CD4-positive, alpha-beta T cell (primary cell): Measurements from ENCODE around the gene TTLL9. TPM values are rescaled to one million over a fixed set of nuclear protein-coding genes. Genes with fewer than 3 reads are reported as not detected.
A peak's percentile ranks its signal among the peaks of the same experiment; 100 is the strongest.

ENCODE experiments used
- ATAC-seq: fragments of 200-7000 bp; cut with Tn5 transposase; one replicate; pipeline ENCODE4 v1.10.0; 2022; ENCODE audit warnings: mild to moderate bottlenecking; ENCODE audit not compliant: poor library complexity
- CTCF ChIA-PET: fragments of 350-600 bp; sonication (Branson Sonifier 250); formaldehyde crosslinking; loops from one replicate; lab custom pipeline; 2021; ENCODE audit warnings: antibody characterized with exemption, inconsistent platforms; lab: Charles Lee
- POLR2A ChIA-PET: fragments of 350-600 bp; sonication (Branson Sonifier 250); formaldehyde crosslinking; loops from one replicate; lab custom pipeline; 2021; ENCODE audit warnings: antibody characterized with exemption, inconsistent platforms; lab: Charles Lee
- DNase-seq, 14 experiments: peaks; one replicate each; pipeline ENCODE4 v3.0.0-alpha.2; 2013 to 2020; ENCODE audit warnings: mixed read lengths in 2 of 14
- H3K27ac ChIP-seq, 2 donors: one replicate each; pipeline versions ENCODE4 v1.5.1 to v1.7.0; 2013; ENCODE audit warnings: low read length in 2 of 2, low read depth in 1 of 2, mild to moderate bottlenecking in 1 of 2
- H3K27me3 ChIP-seq, 2 experiments: 1 replicate in 1 of 2; 2 replicates in 1 of 2; pipeline versions ENCODE4 v1.6.1 to v1.7.0; 2013; ENCODE audit warnings: low read length in 2 of 2, control low read depth in 1 of 2, mild to moderate bottlenecking in 1 of 2, moderate library complexity in 1 of 2; ENCODE audit not compliant: insufficient read depth in 2 of 2, control insufficient read depth in 1 of 2
- H3K36me3 ChIP-seq: one replicate; pipeline ENCODE4 v1.6.1; 2013; ENCODE audit warnings: low read length, control low read depth; ENCODE audit not compliant: insufficient read depth
- H3K4me1 ChIP-seq: one replicate; pipeline ENCODE4 v1.6.1; 2013; ENCODE audit warnings: low read length, control low read depth; ENCODE audit not compliant: insufficient read depth
- H3K4me3 ChIP-seq: one replicate; pipeline ENCODE4 v1.5.1; 2013; ENCODE audit warnings: mild to moderate bottlenecking, low read length, moderate library complexity
- H3K9me3 ChIP-seq, 2 experiments: 1 replicate in 1 of 2; 2 replicates in 1 of 2; pipeline versions ENCODE4 v1.6.1 to v1.7.0; 2013; ENCODE audit warnings: low read length in 2 of 2, mild to moderate bottlenecking in 2 of 2, control low read depth in 1 of 2, moderate library complexity in 1 of 2; ENCODE audit not compliant: control insufficient read depth in 1 of 2, insufficient read depth in 1 of 2
- H3K27ac Mint-ChIP-seq: one replicate; pipeline ENCODE4 v1.8.0; 2020; ENCODE audit warnings: mixed read lengths
- H3K27me3 Mint-ChIP-seq: one replicate; pipeline ENCODE4 v1.8.0; 2021; ENCODE audit warnings: mixed read lengths
- H3K36me3 Mint-ChIP-seq: one replicate; pipeline ENCODE4 v1.8.0; 2021; ENCODE audit warnings: low read depth, mixed read lengths
- H3K4me1 Mint-ChIP-seq: one replicate; pipeline ENCODE4 v1.8.0; 2021; ENCODE audit warnings: low read depth, mixed read lengths
- H3K4me3 Mint-ChIP-seq: one replicate; pipeline ENCODE4 v1.8.0; 2020; ENCODE audit warnings: mild to moderate bottlenecking, mixed read lengths
- H3K9me3 Mint-ChIP-seq: one replicate; pipeline ENCODE4 v1.8.0; 2020; ENCODE audit warnings: mixed read lengths
- intact Hi-C, 2 experiments: fragments of 100-400 bp; cut with DNase I in 1 of 2; cut with micrococcal nuclease in 1 of 2; formaldehyde crosslinking; loops; one replicate each; pipeline versions ENCODE4 v1.15.1 to v1.9.0; 2023 to 2025; cut with DNase I, micrococcal nuclease
- total RNA-seq, 174 experiments: library from RNA in 2 of 174; stranded (reverse) in 2 of 174; gene quantifications; one replicate each; pipeline ENCODE4 v1.2.3 and lab custom pipeline; 2021 to 2026
- TF ChIP-seq, protein P1 (sequence below): fragments of 200-600 bp; IDR thresholded peaks from one replicate; pipeline ENCODE4 v1.8.0; 2022; ENCODE audit warnings: antibody characterized with exemption, mild to moderate bottlenecking

Gene TTLL9
- total RNA-seq, 2 experiments from 2014 or later = not detected

GRCh38 chr20:31856516-31856915 is 13.9 kb upstream of the TTLL9 start:
- no peaks in the 10 kb centered on the region for H3K36me3 ChIP-seq
- DNase-seq (no peak), ATAC-seq (no peak)
- TF ChIP-seq, protein P1, sequence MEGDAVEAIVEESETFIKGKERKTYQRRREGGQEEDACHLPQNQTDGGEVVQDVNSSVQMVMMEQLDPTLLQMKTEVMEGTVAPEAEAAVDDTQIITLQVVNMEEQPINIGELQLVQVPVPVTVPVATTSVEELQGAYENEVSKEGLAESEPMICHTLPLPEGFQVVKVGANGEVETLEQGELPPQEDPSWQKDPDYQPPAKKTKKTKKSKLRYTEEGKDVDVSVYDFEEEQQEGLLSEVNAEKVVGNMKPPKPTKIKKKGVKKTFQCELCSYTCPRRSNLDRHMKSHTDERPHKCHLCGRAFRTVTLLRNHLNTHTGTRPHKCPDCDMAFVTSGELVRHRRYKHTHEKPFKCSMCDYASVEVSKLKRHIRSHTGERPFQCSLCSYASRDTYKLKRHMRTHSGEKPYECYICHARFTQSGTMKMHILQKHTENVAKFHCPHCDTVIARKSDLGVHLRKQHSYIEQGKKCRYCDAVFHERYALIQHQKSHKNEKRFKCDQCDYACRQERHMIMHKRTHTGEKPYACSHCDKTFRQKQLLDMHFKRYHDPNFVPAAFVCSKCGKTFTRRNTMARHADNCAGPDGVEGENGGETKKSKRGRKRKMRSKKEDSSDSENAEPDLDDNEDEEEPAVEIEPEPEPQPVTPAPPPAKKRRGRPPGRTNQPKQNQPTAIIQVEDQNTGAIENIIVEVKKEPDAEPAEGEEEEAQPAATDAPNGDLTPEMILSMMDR = no peak
- H3K9me3 Mint-ChIP-seq = no peaks in the 10 kb centered on the region
- peaks cover 7% of the 10 kb centered on the region for H3K4me1 Mint-ChIP-seq
- peaks cover 47 to 51% of the 10 kb centered on the region in 2 experiments for H3K27me3 ChIP-seq
- H3K36me3 Mint-ChIP-seq = no peaks in the 10 kb centered on the region
- intact Hi-C loops = loop anchor here in 1 of 2 experiments (10.0 kb wide), 1 partner anchor 238 kb away; no protein-coding TSS in a partner anchor
- peaks cover 29% of the 10 kb centered on the region for H3K4me1 ChIP-seq
- no peak overlapping the region for H3K4me3 ChIP-seq
- H3K27ac ChIP-seq = no peak overlapping the region
- no peak overlapping the region for H3K4me3 Mint-ChIP-seq
- peaks cover 6% of the 10 kb centered on the region for H3K27me3 Mint-ChIP-seq
- ChIA-PET POLR2A (no interaction called here), CTCF (no interaction called here)
- H3K9me3 ChIP-seq = peaks cover 0 to 13% of the 10 kb centered on the region in 2 experiments
- no peak overlapping the region for H3K27ac Mint-ChIP-seq

DNA sequence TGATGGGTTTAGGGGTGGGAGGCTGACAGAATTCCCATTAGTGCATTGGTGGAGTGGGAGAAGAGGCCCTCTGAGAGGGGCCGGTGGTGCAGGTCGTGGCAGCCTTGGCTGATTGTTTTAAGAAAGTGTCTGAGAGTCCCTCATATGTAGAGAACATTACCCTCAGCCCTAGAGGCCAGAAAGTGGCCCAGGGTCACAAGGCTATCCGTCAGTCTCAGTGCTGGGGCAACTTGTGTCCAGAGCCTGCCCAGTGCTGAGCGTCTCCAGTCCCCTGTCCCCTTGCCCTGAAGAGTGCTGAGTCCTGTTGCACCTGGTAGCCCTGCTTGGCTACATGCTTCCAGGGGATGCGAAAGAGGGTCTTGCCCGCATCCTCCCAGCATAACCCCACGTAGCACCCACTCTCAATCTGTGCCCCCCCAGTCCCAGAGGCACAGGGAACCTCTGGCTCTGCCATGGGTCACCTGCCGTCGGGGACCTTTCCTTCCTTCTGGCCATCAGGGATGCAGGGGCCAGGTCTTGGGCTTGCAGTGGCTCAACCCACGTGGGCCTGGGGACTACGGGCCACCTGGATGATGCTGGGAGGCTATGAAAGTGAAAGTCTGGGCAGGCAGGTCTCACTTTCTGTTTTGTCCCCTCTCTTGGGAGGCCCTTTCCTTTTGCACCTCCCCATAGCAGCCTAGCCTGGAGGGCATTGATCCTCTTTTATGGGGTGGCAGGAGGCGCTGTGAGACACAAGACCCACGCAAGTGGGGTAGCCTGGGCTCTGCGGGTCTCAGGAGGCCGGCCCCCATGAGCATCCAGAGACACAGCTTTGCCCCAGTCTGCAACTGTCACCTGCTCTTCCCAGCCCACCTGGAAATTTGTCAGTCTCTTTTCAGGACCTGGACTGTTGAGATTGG is 12.3 kb upstream of the TTLL9 start:
- POLR2A ChIA-PET = no interaction called here
- intact Hi-C loops = loop anchor here in 1 of 2 experiments (10.0 kb wide), 1 partner anchor 237 kb away; no protein-coding TSS in a partner anchor
- Mint-ChIP-seq H3K27me3 (peaks cover 7% of the 10 kb centered on the region), H3K4me1 (peaks cover 13% of the 10 kb centered on the region), H3K27ac (no peak overlapping the region), H3K4me3 (peak overlapping the region; percentile 32), H3K36me3 (no peaks in the 10 kb centered on the region), H3K9me3 (no peaks in the 10 kb centered on the region)
- H3K4me3 ChIP-seq = no peak overlapping the region
- DNase-seq (no peak), ATAC-seq (no peak)
- H3K4me1 ChIP-seq = peaks cover 22% of the 10 kb centered on the region
- H3K9me3 ChIP-seq = peaks cover 0 to 13% of the 10 kb centered on the region in 2 experiments
- H3K27ac ChIP-seq = no peak overlapping the region
- TF ChIP-seq, protein P1 = no peak
- CTCF ChIA-PET = no interaction called here
- H3K36me3 ChIP-seq = no peaks in the 10 kb centered on the region
- H3K27me3 ChIP-seq = peaks cover 48 to 51% of the 10 kb centered on the region in 2 experiments

GRCh38 chr20:31858760-31859083 is 11.7 kb upstream of the TTLL9 start:
- Histone ChIP-seq H3K9me3 (peaks cover 0 to 13% of the 10 kb centered on the region in 2 experiments), H3K27ac (no peak overlapping the region), H3K27me3 (peaks cover 48 to 51% of the 10 kb centered on the region in 2 experiments), H3K4me3 (no peak overlapping the region), H3K36me3 (no peaks in the 10 kb centered on the region), H3K4me1 (peaks cover 22% of the 10 kb centered on the region)
- Mint-ChIP-seq H3K4me3 (no peak overlapping the region), H3K4me1 (peaks cover 13% of the 10 kb centered on the region), H3K36me3 (no peaks in the 10 kb centered on the region), H3K27ac (no peak overlapping the region), H3K27me3 (peaks cover 7% of the 10 kb centered on the region), H3K9me3 (no peaks in the 10 kb centered on the region)
- DNase-seq (no peak), ATAC-seq (no peak)
- TF ChIP-seq, protein P1 = no peak
- CTCF ChIA-PET = no interaction called here
- POLR2A ChIA-PET = no interaction called here
- intact Hi-C loops = loop anchor here in 1 of 2 experiments (10.0 kb wide), 1 partner anchor 236 kb away; no protein-coding TSS in a partner anchor
